Measurements from ENCODE around the gene GOLGA6C.
A peak's percentile ranks its signal among the peaks of the same experiment; 100 is the strongest.
"Not testable (repeated sequence)": the region's sequence is repeated elsewhere in the genome, so short reads cannot be mapped to it uniquely, and the experiment has no call there.

Gene GOLGA6C

GRCh38 chr15:75299311-75299688 is 41.2 kb downstream of the GOLGA6C start:
- not testable (repeated sequence) for DNase-seq (ENCODE audit: low read depth in 2 of 2); H3K4me3 ChIP-seq (replicated peaks in 1 of 2; ENCODE audit: low read depth in 2 of 2, low read length in 2 of 2)
- TF ChIP-seq CTCF (IDR thresholded peaks at IDR 0.05; ENCODE audit: low read depth, low read length) = peak; percentile 26

GRCh38 chr15:75300026-75300425 is 41.9 kb downstream of the GOLGA6C start:
- DNase-seq (ENCODE audit: low read depth in 2 of 2); H3K4me3 ChIP-seq (replicated peaks in 1 of 2; ENCODE audit: low read depth in 2 of 2, low read length in 2 of 2): not testable (repeated sequence)

- no peak overlapping the region for H3K4me3 ChIP-seq (replicated peaks in 1 of 2; ENCODE audit: low read depth in 2 of 2, low read length in 2 of 2)
- no peak for DNase-seq (ENCODE audit: low read depth in 2 of 2)
- TF ChIP-seq CTCF (IDR thresholded peaks at IDR 0.05; ENCODE audit: low read depth, low read length) = no peak
Observed at GRCh38 chr15:75302318-75302717, 44.2 kb downstream of the GOLGA6C start.

GRCh38 chr15:75302753-75303152 is 44.6 kb downstream of the GOLGA6C start:
- DNase-seq (ENCODE audit: low read depth in 2 of 2); H3K4me3 ChIP-seq (replicated peaks in 1 of 2; ENCODE audit: low read depth in 2 of 2, low read length in 2 of 2): not testable (repeated sequence)

DNA sequence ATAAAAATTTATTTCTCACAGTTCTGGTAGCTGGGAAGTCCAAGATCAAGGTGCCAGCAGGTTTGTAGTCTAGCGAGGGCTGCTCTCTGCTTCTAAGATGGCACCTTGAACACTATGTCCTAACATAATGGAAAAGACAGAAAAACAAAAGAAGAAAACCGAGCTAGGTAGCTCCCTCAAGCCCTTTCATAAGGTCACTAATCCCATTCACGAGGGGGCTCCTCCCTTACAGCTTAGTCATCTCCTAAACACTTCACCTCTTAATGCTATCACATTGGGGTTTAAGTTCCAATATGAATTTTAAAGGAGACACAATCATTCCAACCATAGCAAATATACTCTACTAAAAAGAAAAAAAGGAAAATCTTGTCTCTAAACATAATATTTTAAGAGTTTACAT is 48.1 kb downstream of the GOLGA6C start:
- no peak overlapping the region for H3K4me3 ChIP-seq (replicated peaks in 1 of 2; ENCODE audit: low read depth in 2 of 2, low read length in 2 of 2)
- TF ChIP-seq CTCF (IDR thresholded peaks at IDR 0.05; ENCODE audit: low read depth, low read length) = no peak
- no peak for DNase-seq (ENCODE audit: low read depth in 2 of 2)

GRCh38 chr15:75307778-75308390 is 49.8 kb downstream of the GOLGA6C start:
- peak; percentile 65 for TF ChIP-seq CTCF (IDR thresholded peaks at IDR 0.05; ENCODE audit: low read depth, low read length)
- DNase-seq (ENCODE audit: low read depth in 2 of 2) = peak; percentile 16 to 38
- no peak overlapping the region for H3K4me3 ChIP-seq (replicated peaks in 1 of 2; ENCODE audit: low read depth in 2 of 2, low read length in 2 of 2)

- TF ChIP-seq CTCF (IDR thresholded peaks at IDR 0.05; ENCODE audit: low read depth, low read length) = no peak
- peak; percentile 10 to 54 for DNase-seq (ENCODE audit: low read depth in 2 of 2)
- H3K4me3 ChIP-seq (replicated peaks in 1 of 2; ENCODE audit: low read depth in 2 of 2, low read length in 2 of 2) = no peak overlapping the region
Observed at GRCh38 chr15:75309711-75310110, 51.6 kb downstream of the GOLGA6C start.

DNA sequence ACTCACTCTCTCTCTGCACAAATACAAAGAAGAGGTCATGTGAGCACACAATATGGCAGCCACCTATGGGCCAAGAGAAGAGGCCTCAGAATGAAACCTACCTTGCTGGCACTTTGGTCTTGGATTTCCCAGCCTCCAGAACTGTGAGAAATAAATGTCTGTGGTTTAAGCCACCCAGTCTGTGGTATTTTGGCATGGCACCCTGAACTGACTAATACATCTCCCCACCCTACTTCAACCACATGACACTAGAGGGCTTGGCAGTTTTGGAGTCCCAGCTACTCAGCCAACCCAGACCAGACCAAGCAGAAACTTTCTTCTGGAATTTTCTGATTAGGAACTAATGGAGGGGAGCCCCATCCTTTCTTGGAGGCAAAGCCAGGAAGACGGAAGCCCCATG is 54.4 kb downstream of the GOLGA6C start:
- H3K4me3 ChIP-seq (replicated peaks in 1 of 2; ENCODE audit: low read depth in 2 of 2, low read length in 2 of 2) = not testable (repeated sequence)
- peak; percentile 45 to 56 for DNase-seq (ENCODE audit: low read depth in 2 of 2)
